HG02571 (cell line): ENCODE results near the gene COL4A3.

ENCODE experiments used
- ATAC-seq: cut with Tn5 transposase; IDR thresholded peaks from one replicate; pipeline ENCODE4 v1.9.1; 2021; ENCODE audit warnings: mild to moderate bottlenecking, moderate library complexity; ENCODE audit not compliant: unreplicated experiment

Gene COL4A3

DNA sequence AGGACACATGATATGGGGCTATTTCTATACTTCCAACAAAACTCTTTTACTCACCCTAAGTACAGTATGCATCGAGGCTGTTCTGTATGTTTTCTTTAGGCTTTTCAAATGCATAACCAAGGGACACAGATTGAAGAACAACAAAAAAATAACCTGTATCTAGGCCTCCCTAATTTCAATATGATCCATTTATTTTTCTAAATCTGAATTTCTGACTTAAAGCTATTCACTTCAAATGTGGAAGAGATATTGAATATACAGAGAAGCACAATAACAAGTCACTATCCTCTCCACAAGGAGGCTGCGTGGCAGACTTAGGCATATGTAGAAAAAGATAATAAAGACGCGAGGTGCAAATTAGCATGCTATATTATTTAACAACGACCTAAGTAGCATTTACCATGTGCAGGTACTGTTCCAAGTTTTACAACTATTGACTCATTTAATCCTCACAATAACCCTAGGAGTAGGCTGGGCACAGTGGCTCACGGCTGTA, 121.4 kb downstream of the COL4A3 start:
- no peak for ATAC-seq

DNA sequence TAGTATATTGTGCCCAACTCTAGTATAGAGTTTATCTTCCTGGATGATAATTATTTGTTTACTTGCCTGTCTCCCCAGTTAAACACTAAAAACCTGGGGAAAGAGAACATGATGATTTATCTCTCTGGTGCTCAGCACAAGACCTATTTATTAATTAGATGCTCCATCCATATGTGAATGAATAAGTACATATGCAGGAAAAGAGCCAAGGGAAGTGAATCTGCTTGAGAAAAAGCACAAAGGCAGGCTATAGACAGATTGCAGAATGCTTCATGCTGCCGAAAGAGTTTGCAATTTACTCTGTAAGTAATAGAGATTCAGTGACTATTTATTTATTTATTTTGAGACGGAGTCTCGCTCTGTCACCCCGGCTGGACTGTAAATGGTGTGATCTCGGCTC, 123.3 kb downstream of the COL4A3 start:
- no peak for ATAC-seq

GRCh38 chr2:227292314-227292713, 127.9 kb downstream of the COL4A3 start:
- no peak for ATAC-seq

DNA sequence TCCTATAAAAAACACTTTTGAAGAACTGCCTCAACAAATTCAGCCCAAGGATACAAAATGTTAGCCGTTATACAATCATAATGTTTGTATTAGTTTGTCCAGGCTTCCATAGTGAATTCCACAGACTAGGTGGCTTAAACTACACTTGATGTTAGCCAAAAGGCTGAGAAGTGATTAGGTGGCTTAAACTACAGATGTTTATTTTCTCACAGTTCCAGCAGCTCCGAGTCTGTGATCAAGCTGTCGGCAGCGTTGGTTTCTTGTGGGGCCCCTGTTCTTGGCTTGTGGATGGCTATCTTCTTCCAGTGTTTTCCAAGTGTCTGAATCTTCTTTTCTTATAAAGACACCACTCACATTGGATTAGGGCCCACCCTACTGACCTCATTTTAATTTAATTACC, 129.1 kb downstream of the COL4A3 start:
- ATAC-seq, result no peak

- ATAC-seq, result no peak
Observed at GRCh38 chr2:227295806-227296205, 131.4 kb downstream of the COL4A3 start.

GRCh38 chr2:227296671-227297405, 132.4 kb downstream of the COL4A3 start:
- ATAC-seq, result no peak

DNA sequence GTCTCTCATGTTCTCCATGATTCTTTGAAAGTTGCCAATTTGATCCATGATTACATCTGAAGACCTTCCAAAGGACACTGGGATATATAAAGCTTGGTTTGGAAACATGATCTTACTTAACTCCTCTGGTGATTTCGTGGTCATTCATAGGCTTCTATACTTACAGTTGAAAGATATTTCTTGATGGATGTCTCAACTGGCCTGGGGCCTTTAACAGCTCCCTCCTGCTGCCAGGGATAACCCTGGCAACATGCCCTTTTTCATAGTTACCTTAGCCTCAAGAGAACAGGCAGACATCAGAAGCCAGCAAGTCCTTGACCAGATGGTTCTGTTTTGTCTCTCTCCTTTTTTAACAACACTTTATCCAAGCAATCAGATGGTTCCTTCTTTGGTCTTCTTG, 137.1 kb downstream of the COL4A3 start:
- no peak for ATAC-seq

GRCh38 chr2:227308784-227309183, 144.4 kb downstream of the COL4A3 start:
- peak; percentile 79 for ATAC-seq

DNA sequence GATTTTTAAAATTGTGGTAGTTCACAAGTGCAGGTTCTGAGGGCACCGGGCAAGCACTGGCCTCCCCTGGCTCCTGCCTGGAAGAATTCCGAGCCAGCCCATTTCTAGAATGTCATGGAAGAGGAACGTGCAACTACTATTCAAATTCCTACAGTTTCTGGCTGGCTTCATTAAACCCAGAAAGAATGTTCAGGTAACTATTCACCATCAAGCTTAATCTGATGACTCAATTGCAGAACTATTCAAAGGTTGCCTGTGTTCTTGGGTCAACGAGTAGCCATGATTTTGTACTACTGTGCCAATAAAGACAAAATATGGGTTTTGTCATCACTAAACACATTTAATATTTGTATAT, 146.3 kb downstream of the COL4A3 start:
- no peak for ATAC-seq

GRCh38 chr2:227311861-227312506, 147.6 kb downstream of the COL4A3 start:
- no peak for ATAC-seq

DNA sequence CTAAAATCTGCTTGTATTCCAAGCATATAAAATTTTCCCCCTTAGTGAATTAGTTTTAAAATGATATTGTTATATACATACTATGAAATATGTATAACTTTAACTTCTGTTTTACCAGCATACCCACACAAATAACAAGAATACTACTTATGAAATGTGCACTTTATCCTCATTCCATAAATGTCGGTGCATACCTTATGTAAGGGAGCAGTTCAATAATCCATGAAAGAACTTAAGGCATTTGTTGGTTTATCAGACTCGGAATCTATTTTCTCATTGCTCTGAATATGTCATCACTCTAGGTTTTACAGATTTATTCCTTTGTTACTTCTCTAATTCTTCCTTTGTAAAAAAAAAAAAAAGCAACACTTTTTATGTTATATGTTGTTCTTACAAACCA, 148.2 kb downstream of the COL4A3 start:
- ATAC-seq, result no peak

- ATAC-seq, result no peak
Observed at GRCh38 chr2:227313310-227313709, 148.9 kb downstream of the COL4A3 start.

- no peak for ATAC-seq
Observed at GRCh38 chr2:227317834-227318233, 153.4 kb downstream of the COL4A3 start.

- no peak for ATAC-seq
Observed at GRCh38 chr2:227320305-227321094, 156.1 kb downstream of the COL4A3 start.

DNA sequence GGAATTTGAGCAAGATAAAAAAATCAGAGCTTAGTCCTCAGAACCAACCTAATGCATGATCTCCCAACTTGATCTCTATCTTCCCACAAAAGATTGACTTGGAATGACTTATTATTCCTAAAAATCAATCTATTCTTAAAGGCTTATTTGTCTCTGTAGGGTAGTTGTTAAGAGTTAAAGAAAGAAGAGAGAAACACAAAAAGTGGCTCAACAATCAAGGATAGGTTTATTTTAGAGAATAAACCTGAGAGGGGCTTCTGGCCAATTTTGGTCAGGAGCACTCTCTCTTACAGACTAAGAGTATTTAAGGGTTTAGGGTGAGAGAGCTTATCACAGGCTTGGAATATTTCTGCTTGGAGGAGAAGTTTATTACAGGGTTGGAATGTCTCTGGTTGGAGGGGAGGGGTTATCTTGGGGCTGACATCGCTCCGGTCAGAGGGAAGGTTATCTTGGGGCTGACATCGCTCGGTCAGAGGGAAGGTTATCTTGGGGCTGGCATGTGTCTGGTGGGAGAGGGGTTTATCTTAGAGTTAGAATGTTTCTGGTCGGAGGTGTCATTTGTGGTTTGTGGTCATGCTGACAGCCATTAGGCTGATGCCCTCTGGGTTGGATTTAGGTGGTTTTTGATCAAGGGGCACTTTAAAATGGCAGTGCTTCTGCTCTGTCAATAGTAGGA, 158.2 kb downstream of the COL4A3 start:
- ATAC-seq, result no peak

GRCh38 chr2:227323818-227324217, 159.4 kb downstream of the COL4A3 start:
- ATAC-seq, result no peak

DNA sequence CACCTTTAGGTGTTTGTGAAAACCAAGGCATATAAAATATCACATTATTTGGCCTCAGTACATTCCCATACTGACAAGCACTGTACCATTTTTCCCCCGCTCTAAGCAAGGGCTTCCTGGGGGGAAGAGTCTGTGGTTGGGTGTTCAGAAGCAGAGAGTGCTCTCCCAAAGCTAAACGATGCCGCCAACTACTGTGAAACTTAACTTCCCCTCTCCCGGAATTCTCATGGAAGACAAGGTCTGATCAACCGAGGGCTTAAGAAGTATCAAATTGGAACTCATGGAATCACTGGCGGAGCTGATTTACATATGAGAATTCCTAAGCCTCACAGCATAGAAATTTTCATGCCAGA, 160.2 kb downstream of the COL4A3 start:
- ATAC-seq, result no peak

- peak; percentile 94 for ATAC-seq
Observed at GRCh38 chr2:227324995-227325838, 160.8 kb downstream of the COL4A3 start, which contains the start of gene MFF. Gene MFF, plus strand, starts transcription at chr2:227325251. Its CDS starts 5,415 bp downstream, at chr2:227330666.

DNA sequence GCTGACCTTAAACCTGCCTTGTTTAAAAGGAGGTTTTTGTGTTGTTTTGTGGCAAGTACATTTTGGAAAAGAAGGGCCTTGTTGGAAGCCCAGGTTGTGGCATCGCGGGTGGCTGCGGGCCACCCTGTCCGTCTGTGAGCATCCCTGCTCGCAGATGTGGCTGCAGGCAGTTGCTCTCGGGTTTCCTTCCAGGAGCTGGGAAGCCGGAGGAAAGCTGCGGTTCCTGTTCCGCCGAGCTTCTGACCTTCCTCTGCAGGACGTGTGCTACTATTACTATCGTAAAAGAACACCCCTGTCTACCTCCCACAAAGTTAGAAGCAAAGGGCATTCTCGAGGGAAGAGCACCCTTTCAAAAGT, 161.4 kb downstream of the COL4A3 start:
- ATAC-seq, result peak; percentile 5

DNA sequence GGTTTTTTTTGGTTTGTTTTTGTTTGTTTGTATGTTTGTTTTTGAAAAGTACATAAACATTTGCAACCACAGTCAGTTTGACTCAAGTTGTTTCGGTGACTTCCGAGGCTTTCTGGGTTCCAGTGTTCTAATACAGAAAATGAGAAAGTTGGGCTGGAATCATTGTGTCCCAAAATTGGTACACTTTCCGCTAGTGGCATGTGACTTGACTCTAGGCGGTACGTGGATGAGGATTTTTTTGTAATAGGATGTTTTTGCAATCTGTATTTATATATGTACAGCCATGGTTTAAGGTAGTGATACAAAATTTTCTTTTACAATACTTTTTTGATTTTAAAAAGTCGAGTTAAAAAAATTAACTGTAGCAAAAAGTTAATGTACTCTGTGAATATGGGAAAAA, 162.4 kb downstream of the COL4A3 start:
- ATAC-seq, result no peak
